HG03060 (cell line): ENCODE measurements around the gene ILF3.

ENCODE experiments used
- ATAC-seq: cut with Tn5 transposase; IDR thresholded peaks from one replicate; pipeline ENCODE4 v1.9.1; 2021; ENCODE audit warnings: low read depth, moderate number of reproducible peaks; ENCODE audit not compliant: unreplicated experiment

The ILF3 gene

GRCh38 chr19:10692673-10693264 is 38.6 kb downstream of the ILF3 start:
- ATAC-seq = no peak

- ATAC-seq = no peak
Observed at GRCh38 chr19:10694706-10695307, 40.7 kb downstream of the ILF3 start.

- ATAC-seq = no peak
Observed at GRCh38 chr19:10695401-10696398, 41.6 kb downstream of the ILF3 start.

- no peak for ATAC-seq
Observed at GRCh38 chr19:10699650-10700335, 45.6 kb downstream of the ILF3 start.

GRCh38 chr19:10701955-10702525 is 47.9 kb downstream of the ILF3 start:
- ATAC-seq = no peak

DNA sequence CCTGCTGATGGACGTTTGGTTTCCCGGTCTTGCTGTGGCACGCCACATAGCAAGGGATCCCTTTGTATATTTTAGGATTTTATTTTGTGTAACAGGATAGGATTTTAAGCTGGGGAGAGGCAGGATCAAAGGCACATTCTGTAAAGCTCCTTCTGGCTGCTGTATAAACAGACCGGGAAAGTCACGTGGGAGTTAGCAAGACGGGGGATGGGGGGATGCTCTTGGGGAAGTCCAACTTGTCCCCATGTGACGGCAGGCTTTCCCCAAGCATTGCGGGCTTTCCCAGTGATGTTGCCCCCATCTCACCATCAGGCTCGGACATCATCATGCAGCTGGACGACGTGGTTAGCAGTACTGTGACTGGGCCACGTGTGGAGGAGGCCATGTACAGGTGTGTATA is 52.8 kb downstream of the ILF3 start:
- ATAC-seq = no peak

GRCh38 chr19:10707440-10707839 is 53.3 kb downstream of the ILF3 start:
- ATAC-seq = no peak

GRCh38 chr19:10708291-10708690 is 54.1 kb downstream of the ILF3 start:
- no peak for ATAC-seq

- ATAC-seq = no peak
Observed at GRCh38 chr19:10712045-10712444, 57.9 kb downstream of the ILF3 start.

DNA sequence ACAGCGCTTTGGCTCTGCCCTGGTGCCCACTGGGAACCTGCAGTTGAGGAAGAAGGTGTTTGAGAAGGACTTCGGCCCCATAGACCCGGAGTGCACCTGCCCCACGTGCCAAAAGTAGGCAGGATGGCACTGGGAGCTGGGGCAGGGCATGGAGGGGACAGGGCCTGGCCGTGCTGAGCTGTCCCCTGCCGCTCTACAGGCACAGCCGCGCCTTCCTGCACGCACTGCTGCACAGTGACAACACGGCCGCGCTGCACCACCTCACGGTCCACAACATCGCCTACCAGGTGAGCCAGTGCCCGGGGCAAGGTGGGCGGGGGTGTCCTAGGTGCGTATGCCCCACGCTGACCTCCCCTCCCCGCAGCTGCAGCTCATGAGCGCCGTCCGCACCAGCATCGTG is 58.6 kb downstream of the ILF3 start:
- ATAC-seq = no peak

- ATAC-seq = no peak
Observed at GRCh38 chr19:10713317-10713716, 59.2 kb downstream of the ILF3 start.

DNA sequence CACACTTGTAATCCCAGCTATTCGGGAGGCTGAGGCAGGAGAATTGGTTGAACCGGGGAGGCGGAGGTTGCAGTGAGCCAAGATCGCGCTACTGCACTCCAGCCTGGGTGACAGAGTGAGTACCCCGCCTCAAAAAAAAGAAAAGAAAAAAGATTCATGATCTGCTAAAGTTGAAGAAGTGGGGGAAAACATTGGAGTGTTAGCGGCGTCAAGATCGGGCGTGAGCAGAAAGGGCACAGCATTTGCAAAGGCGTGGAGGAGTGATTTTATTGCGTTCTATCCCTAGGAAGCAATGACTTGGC is 62.9 kb downstream of the ILF3 start:
- ATAC-seq = no peak

DNA sequence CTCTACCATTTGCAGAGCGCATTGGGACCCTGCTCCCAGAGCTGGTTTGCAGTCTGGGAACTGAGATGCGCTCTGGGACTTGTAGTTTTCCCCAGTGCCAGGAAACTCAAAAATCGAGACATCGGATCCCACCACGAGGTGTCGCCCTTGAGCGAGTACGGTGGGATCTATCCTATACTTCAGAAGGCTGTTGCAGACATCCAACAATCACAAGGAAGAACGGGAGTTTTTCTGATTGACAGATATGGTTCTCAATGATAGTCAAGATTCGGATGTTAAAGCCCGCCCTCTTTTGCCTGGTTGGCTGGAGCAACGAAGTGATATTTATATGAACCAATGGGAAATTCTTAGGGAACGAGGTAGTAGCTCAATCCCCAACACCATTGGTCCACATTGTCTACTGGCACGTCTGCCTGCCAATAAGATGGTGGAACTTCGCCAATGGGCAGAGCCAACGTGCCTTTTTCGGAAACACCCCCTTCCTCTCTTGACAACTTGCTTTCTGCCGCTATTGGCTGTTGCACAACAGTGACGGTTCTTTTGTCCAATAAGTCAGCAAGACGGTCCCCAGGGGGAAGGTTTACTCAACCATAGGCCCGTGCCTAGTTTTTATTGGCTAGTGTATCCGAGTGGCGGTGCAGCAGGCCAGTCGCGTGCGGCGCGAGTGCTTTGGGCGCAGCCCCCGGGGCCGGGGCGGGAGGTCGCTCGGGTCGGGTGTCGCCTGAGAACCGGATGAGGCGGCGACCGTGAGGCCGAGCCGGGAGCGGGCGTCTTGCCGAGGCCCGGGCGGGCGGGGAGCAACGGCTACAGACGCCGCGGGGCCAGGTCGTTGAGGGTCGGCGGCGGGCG is 63.4 kb downstream of the ILF3 start, which contains the start of gene DNM2:
TSS of gene DNM2 (plus strand) at position 724 of the 849 bp plus-strand sequence. CDS start 164 bp downstream, outside the sequence.
- peak; percentile 78 for ATAC-seq

- no peak for ATAC-seq
Observed at GRCh38 chr19:10718205-10719196, 64.4 kb downstream of the ILF3 start.

- no peak for ATAC-seq
Observed at GRCh38 chr19:10719466-10719961, 65.4 kb downstream of the ILF3 start.

DNA sequence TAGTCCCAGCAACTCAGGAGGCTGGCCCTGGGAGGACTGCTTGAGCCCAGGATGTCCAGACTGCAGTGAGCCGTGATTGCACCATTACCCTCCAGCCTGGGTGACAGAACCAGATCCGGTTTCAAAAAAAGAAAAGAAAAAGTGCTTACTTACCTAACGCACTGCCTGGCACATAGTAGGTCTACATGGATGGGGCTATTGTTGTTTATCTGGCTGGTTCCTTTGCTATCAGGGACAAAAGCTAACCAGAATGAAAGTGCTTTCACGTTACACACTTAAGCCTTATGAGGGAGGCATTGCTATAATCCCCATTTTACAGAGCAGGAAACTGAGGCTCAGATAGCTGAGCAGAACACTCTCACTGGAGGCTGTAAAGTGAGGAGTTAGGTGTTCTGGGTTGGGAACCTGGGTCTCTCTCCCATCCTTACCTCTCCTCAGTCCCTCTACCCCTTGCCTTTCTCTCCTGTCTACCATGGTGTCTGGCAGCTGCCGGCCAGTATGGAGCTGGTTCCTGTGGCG is 66.5 kb downstream of the ILF3 start:
- no peak for ATAC-seq

DNA sequence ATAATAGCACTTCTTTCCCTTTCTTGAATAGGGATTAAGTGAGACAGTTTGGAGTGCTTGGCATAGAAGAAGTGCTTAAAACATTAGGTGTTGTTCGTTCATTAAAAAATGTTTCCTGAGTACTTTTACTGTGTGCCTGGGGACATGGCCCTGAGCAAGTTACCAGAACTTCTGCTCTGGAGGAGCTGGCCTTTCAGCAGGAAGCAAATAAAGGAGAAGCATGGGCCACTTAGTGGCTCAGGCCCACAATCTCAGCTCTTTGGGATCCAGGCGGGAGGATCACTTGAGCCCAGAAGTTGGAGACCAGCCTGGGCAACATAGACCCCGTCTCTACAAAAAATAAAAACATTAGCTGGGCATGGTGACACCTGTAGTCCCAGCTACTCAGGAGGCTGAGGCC is 69.4 kb downstream of the ILF3 start:
- no peak for ATAC-seq

- ATAC-seq = no peak
Observed at GRCh38 chr19:10724573-10725071, 70.5 kb downstream of the ILF3 start.
